Fibroblast of the aortic adventitia (primary cell): ENCODE results near the gene SYCE1. TPM values are rescaled to one million over a fixed set of nuclear protein-coding genes. Genes with fewer than 3 reads are reported as not detected.
"Not testable (repeated sequence)": the region's sequence is repeated elsewhere in the genome, so short reads cannot be mapped to it uniquely, and the experiment has no call there.

ENCODE experiments used
- DNase-seq: peaks from one replicate; pipeline ENCODE4 v3.0.0-alpha.2; 2010; ENCODE audit warnings: low read depth
- H3K4me3 ChIP-seq: 2 replicates; pipeline ENCODE4 v1.5.1; 2011; ENCODE audit warnings: low read depth, mild to moderate bottlenecking, control low read depth, low read length, moderate library complexity
- total RNA-seq: library from RNA; depleted of rRNA; stranded (reverse); fragments of >200 nt; gene quantifications from 2 replicates; pipeline ENCODE4 v1.2.3, GENCODE V29; 2012; ENCODE audit warnings: low replicate concordance
- TF ChIP-seq, protein P1 (sequence below): IDR thresholded peaks from 2 replicates; pipeline ENCODE4 v1.5.1; 2011; ENCODE audit warnings: mild to moderate bottlenecking, low read length, control low read depth, inconsistent platforms; ENCODE audit not compliant: insufficient read depth

Gene SYCE1
- total RNA-seq, 1 donor: 0.09 TPM

DNA sequence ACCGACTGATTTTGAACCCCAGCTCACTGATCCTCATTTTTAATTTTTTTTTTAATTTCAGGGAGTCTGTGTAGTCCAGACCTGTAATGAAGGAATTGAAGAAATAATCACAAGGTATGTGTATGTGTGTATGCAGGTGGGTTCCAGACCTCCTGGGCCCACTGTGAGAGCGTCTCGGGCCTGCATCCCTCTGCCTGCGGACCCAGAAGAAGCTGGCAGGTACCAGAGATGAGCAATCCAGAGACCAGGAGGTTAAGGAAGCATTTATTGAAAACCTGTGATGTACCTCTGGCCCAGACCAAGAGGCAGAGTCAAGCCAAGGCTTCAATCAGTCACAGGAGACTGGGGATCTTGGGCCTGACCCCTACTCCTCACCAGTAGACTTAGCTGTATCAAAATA is 10.8 kb downstream of the SYCE1 start:
- TF ChIP-seq, protein P1, sequence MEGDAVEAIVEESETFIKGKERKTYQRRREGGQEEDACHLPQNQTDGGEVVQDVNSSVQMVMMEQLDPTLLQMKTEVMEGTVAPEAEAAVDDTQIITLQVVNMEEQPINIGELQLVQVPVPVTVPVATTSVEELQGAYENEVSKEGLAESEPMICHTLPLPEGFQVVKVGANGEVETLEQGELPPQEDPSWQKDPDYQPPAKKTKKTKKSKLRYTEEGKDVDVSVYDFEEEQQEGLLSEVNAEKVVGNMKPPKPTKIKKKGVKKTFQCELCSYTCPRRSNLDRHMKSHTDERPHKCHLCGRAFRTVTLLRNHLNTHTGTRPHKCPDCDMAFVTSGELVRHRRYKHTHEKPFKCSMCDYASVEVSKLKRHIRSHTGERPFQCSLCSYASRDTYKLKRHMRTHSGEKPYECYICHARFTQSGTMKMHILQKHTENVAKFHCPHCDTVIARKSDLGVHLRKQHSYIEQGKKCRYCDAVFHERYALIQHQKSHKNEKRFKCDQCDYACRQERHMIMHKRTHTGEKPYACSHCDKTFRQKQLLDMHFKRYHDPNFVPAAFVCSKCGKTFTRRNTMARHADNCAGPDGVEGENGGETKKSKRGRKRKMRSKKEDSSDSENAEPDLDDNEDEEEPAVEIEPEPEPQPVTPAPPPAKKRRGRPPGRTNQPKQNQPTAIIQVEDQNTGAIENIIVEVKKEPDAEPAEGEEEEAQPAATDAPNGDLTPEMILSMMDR: no peak
- no peak overlapping the region for H3K4me3 ChIP-seq
- DNase-seq: no peak

DNA sequence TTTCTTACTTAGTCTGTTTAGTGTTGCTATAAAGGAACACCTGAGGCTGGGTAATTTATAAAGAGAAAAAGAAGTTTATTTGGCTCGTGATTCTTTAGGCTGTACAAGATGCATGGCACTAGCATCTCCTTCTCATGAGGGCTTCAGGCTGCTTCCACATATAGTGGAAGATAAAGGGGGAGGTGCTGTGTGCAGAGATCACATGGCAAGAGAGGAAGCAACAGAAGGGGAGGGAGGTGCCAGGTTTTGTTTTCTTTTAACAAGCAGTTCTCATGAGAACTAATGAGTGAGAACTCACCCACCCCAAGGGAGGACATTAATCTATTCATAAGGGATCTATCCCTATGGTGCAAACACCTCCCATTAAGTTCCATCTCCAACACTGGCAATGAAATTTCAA is 20.9 kb downstream of the SYCE1 start:
- TF ChIP-seq, protein P1: no peak
- no peak overlapping the region for H3K4me3 ChIP-seq
- no peak for DNase-seq

DNA sequence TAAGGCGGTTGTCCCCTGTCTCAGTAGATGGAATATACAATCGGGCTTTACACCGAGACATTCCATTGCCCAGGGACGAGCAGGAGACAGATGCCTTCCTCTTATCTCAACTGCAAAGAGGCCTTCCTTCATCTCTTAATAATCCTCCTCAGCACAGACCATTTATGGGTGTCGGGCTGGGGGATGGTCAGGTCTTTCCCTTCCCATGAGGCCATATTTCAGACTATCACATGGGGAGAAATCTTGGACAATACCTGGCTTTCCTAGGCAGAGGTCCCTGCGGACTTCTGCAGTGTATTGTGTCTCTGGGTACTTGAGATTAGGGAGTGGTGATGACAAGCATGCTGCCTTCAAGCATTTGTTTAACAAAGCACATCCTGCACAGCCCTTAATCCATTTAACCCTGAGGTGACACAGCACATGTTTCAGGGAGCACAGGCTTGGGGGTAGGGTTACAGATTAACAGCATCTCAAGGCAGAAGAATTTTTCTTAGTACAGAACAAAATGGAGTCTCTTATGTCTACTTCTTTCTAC is 23.9 kb downstream of the SYCE1 start:
- H3K4me3 ChIP-seq, DNase-seq: not testable (repeated sequence)

DNA sequence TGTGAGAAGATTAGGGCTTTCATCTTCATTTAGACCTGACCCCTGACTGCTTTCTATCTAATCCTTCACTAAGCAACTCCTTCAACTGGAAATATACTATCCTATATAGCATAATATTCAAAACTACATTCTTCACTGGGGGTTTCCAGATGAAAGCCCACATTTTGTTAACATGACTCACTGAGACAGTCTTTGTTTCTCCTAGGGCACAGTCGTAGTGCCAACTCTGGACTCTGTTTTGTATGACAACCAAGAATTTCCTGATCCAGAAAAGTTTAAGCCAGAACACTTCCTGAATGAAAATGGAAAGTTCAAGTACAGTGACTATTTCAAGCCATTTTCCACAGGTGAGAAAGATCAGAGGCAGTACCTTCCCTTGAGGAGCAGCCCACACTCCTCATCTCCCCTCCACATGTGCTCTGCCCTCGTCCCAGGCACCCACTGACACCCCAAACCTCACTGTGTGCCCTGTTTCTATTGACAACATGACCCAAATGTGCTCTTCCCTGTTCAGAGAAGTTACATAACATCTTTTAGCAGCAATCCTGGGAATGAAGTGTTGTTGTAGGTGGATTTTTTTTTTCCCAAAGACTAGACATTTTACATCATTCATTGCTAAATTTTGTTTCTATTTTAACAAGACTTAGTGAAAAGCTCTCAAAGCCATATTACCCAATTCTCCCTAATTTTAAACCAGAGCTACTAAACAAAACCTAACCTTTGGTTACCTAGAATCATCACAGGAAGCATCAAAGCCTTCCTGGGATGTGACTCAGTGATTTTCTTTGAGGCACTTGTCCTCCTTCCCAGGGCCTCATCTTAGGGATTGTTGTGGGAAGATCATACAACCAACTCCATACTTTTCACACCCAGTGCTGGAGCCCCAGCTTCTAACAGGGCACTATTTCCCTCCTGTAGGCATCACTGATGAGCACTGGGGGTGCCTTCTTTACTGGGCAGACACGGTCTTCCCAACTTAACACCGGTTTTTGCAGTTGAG is 27.5 kb downstream of the SYCE1 start:
- H3K4me3 ChIP-seq: no peak overlapping the region
- TF ChIP-seq, protein P1: no peak
- peak; percentile 7 for DNase-seq

DNA sequence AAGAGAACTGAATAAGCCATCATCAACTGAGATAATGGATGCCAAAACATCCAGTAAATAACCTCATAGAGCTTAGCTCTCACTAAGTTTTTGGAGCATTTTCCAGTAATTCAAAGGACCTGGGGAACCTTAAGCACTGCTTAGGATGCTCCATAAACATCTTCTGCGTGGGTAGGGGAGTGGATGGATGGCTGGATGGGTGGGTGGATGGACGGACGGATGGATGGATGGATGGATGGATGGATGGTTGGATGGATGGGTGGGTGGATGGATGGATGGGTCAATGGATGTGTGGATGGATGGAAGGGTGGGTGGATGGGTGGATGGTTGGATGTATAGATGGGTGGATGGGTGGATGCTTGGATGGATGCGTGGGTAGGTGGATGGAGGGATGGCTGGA is 29.2 kb downstream of the SYCE1 start:
- H3K4me3 ChIP-seq: no peak overlapping the region
- TF ChIP-seq, protein P1: no peak
- DNase-seq: no peak

DNA sequence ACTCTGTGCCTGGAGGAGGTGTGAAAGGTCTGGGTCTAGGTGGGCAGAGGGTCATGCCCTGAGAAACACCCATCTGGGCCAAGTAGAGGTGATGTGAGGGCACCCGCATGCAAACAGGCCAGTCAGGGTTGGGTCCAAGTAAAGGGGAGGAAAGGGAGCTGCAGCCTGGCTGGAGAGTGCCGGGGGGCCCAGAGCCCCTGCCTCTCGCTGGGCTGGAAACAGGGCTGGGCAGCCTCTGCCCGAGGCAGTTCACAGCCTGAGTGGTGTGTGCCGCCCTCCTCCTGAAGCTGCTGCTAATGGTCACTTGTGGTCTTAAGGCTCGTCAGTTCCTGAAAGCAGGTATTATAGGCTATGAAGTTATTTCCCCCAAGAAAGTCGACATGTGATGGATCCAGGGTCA is 31.0 kb downstream of the SYCE1 start:
- DNase-seq: no peak
- H3K4me3 ChIP-seq: no peak overlapping the region
- TF ChIP-seq, protein P1: no peak

DNA sequence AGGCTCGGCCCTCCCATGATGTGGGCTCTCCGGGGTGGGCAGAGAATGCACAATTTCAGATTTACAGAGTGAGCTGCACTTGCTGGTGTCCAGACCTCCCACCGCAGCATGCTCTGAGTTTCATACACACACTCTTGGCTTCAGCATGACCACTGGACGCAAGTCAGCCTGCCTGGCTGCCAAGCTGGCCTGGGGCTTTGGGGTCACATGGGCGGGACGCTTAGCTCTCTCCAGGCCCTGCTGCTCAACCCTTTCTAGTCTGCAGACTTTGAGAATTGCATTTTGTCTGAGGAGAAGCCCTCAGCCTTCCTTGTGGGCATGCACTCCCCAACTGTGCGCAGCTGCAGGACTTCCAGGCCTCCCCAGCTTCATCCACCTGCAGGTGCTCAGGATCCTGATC is 32.5 kb downstream of the SYCE1 start:
- no peak overlapping the region for H3K4me3 ChIP-seq
- DNase-seq: no peak
- TF ChIP-seq, protein P1: no peak
